T follicular helper cell (primary cell): ENCODE results near the gene TEX264.

Source experiments
- DNase-seq: peaks from one replicate; pipeline ENCODE4 v3.0.0-alpha.2; 2020; ENCODE audit warnings: low read depth

The TEX264 gene

GRCh38 chr3:51675201-51675611 lies 4.2 kb downstream of the TEX264 start:
- DNase-seq, result no peak

- no peak for DNase-seq
Measured at GRCh38 chr3:51676102-51676640, 5.1 kb downstream of the TEX264 start.

- DNase-seq, result no peak
Measured at GRCh38 chr3:51677358-51677757, 6.3 kb downstream of the TEX264 start.

- no peak for DNase-seq
Measured at GRCh38 chr3:51678186-51678585, 7.1 kb downstream of the TEX264 start.

- DNase-seq, result no peak
Measured at GRCh38 chr3:51678641-51679040, 7.6 kb downstream of the TEX264 start.

- no peak for DNase-seq
Measured at GRCh38 chr3:51679318-51679717, 8.3 kb downstream of the TEX264 start.

- no peak for DNase-seq
Measured at GRCh38 chr3:51679777-51680176, 8.7 kb downstream of the TEX264 start.

- no peak for DNase-seq
Measured at GRCh38 chr3:51680196-51680595, 9.1 kb downstream of the TEX264 start.

GRCh38 chr3:51680663-51681230 lies 9.7 kb downstream of the TEX264 start:
- no peak for DNase-seq

- DNase-seq, result peak; percentile 22
Measured at GRCh38 chr3:51681453-51681852, 10.4 kb downstream of the TEX264 start.

GRCh38 chr3:51682079-51682478 lies 11.0 kb downstream of the TEX264 start:
- DNase-seq, result peak; percentile 62

- no peak for DNase-seq
Measured at GRCh38 chr3:51682526-51682925, 11.5 kb downstream of the TEX264 start.

GRCh38 chr3:51683566-51683965 lies 12.5 kb downstream of the TEX264 start:
- no peak for DNase-seq

GRCh38 chr3:51684971-51685751 lies 14.1 kb downstream of the TEX264 start:
- DNase-seq, result no peak

GRCh38 chr3:51686056-51686455 lies 15.0 kb downstream of the TEX264 start:
- no peak for DNase-seq

GRCh38 chr3:51686512-51687215 lies 15.6 kb downstream of the TEX264 start:
- peak; percentile 65 for DNase-seq

GRCh38 chr3:51687431-51688205 lies 16.6 kb downstream of the TEX264 start:
- DNase-seq, result no peak

- no peak for DNase-seq
Measured at GRCh38 chr3:51688206-51688600, 17.2 kb downstream of the TEX264 start.

- no peak for DNase-seq
Measured at GRCh38 chr3:51691021-51691420, 20.0 kb downstream of the TEX264 start.

- no peak for DNase-seq
Measured at GRCh38 chr3:51691949-51692348, 20.9 kb downstream of the TEX264 start.

- DNase-seq, result no peak
Measured at GRCh38 chr3:51692980-51693395, 21.9 kb downstream of the TEX264 start.

- no peak for DNase-seq
Measured at GRCh38 chr3:51696954-51697353, 25.9 kb downstream of the TEX264 start.
